ENCODE measurements around the gene ARMC9. TPM values are rescaled to one million over a fixed set of nuclear protein-coding genes. Genes with fewer than 3 reads are reported as not detected.
A peak's percentile ranks its signal among the peaks of the same experiment; 100 is the strongest.

ARMC9 gene
- total and polyA plus RNA-seq, 2 of the 13 experiments (the other 11 are each of a cell fraction or from before 2014, with no cell fraction given), result 9.1 to 12.8 TPM

GRCh38 chr2:231411831-231412617, 213.6 kb downstream of the ARMC9 start (continued):
- TF ChIP-seq, protein P1, sequence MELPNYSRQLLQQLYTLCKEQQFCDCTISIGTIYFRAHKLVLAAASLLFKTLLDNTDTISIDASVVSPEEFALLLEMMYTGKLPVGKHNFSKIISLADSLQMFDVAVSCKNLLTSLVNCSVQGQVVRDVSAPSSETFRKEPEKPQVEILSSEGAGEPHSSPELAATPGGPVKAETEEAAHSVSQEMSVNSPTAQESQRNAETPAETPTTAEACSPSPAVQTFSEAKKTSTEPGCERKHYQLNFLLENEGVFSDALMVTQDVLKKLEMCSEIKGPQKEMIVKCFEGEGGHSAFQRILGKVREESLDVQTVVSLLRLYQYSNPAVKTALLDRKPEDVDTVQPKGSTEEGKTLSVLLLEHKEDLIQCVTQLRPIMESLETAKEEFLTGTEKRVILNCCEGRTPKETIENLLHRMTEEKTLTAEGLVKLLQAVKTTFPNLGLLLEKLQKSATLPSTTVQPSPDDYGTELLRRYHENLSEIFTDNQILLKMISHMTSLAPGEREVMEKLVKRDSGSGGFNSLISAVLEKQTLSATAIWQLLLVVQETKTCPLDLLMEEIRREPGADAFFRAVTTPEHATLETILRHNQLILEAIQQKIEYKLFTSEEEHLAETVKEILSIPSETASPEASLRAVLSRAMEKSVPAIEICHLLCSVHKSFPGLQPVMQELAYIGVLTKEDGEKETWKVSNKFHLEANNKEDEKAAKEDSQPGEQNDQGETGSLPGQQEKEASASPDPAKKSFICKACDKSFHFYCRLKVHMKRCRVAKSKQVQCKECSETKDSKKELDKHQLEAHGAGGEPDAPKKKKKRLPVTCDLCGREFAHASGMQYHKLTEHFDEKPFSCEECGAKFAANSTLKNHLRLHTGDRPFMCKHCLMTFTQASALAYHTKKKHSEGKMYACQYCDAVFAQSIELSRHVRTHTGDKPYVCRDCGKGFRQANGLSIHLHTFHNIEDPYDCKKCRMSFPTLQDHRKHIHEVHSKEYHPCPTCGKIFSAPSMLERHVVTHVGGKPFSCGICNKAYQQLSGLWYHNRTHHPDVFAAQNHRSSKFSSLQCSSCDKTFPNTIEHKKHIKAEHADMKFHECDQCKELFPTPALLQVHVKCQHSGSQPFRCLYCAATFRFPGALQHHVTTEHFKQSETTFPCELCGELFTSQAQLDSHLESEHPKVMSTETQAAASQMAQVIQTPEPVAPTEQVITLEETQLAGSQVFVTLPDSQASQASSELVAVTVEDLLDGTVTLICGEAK (IDR thresholded peaks at IDR 0.05), result no peak
- TF ChIP-seq, protein P1 (CRISPR knock-in tag; IDR thresholded peaks at IDR 0.05), result no peak
- TF ChIP-seq IRF2 (CRISPR knock-in tag; IDR thresholded peaks at IDR 0.05) (peak; percentile 40; the same call in 1 of the 2 replicates), NBN (conservative IDR thresholded peaks at IDR 0.05) (no peak), NFE2L1 (CRISPR knock-in tag; IDR thresholded peaks at IDR 0.05; ENCODE audit: borderline replicate concordance) (no peak), HNF1B (CRISPR knock-in tag; IDR thresholded peaks at IDR 0.05) (0 out of 2 replicates have a peak, but pooled peaks have one; percentile 55), ZNF251 (CRISPR knock-in tag; IDR thresholded peaks at IDR 0.05) (no peak), AGO2 (optimal IDR thresholded peaks at IDR 0.05; ENCODE audit: low read depth, low read length) (peak; percentile 22), ZNF430 (CRISPR knock-in tag; IDR thresholded peaks at IDR 0.05) (no peak), ZNF234 (CRISPR knock-in tag; conservative IDR thresholded peaks at IDR 0.05) (no peak), NFIC (IDR thresholded peaks at IDR 0.05; ENCODE audit: low read length) (no peak), PHF20 (CRISPR knock-in tag; IDR thresholded peaks at IDR 0.05) (no peak)
- TF ChIP-seq, protein P2, sequence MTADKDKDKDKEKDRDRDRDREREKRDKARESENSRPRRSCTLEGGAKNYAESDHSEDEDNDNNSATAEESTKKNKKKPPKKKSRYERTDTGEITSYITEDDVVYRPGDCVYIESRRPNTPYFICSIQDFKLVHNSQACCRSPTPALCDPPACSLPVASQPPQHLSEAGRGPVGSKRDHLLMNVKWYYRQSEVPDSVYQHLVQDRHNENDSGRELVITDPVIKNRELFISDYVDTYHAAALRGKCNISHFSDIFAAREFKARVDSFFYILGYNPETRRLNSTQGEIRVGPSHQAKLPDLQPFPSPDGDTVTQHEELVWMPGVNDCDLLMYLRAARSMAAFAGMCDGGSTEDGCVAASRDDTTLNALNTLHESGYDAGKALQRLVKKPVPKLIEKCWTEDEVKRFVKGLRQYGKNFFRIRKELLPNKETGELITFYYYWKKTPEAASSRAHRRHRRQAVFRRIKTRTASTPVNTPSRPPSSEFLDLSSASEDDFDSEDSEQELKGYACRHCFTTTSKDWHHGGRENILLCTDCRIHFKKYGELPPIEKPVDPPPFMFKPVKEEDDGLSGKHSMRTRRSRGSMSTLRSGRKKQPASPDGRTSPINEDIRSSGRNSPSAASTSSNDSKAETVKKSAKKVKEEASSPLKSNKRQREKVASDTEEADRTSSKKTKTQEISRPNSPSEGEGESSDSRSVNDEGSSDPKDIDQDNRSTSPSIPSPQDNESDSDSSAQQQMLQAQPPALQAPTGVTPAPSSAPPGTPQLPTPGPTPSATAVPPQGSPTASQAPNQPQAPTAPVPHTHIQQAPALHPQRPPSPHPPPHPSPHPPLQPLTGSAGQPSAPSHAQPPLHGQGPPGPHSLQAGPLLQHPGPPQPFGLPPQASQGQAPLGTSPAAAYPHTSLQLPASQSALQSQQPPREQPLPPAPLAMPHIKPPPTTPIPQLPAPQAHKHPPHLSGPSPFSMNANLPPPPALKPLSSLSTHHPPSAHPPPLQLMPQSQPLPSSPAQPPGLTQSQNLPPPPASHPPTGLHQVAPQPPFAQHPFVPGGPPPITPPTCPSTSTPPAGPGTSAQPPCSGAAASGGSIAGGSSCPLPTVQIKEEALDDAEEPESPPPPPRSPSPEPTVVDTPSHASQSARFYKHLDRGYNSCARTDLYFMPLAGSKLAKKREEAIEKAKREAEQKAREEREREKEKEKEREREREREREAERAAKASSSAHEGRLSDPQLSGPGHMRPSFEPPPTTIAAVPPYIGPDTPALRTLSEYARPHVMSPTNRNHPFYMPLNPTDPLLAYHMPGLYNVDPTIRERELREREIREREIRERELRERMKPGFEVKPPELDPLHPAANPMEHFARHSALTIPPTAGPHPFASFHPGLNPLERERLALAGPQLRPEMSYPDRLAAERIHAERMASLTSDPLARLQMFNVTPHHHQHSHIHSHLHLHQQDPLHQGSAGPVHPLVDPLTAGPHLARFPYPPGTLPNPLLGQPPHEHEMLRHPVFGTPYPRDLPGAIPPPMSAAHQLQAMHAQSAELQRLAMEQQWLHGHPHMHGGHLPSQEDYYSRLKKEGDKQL (CRISPR knock-in tag; IDR thresholded peaks at IDR 0.05; ENCODE audit: low read depth), result no peak

Measured in HepG2 (cell line).